GM12875 (cell line): ENCODE data around the gene NUDCD3.

Experiments used
- H3K4me3 ChIP-seq: one replicate; pipeline ENCODE4 v1.5.1; 2011; ENCODE audit warnings: low read depth, low read length, control low read depth
- CTCF ChIP-seq: IDR thresholded peaks from 2 replicates; pipeline ENCODE4 v1.5.1; 2011; ENCODE audit warnings: low read depth, mild to moderate bottlenecking, control low read depth, inconsistent platforms, low read length, moderate library complexity, borderline replicate concordance; ENCODE audit not compliant: insufficient read depth

The NUDCD3 gene

GRCh38 chr7:44489955-44490350 is 505 bp downstream of the NUDCD3 start:
- peak overlapping the region; percentile 98 for H3K4me3 ChIP-seq
- TF ChIP-seq CTCF: no peak

- no peak for TF ChIP-seq CTCF
Observed at GRCh38 chr7:44488955-44489354, 1.5 kb downstream of the NUDCD3 start.

GRCh38 chr7:44486693-44487092 is 3.8 kb downstream of the NUDCD3 start:
- no peak overlapping the region for H3K4me3 ChIP-seq
- TF ChIP-seq CTCF: no peak

More at GRCh38 chr7:44488955-44489354, 1.5 kb downstream of the NUDCD3 start:
- H3K4me3 ChIP-seq: peak overlapping the region; percentile 98

- no peak overlapping the region for H3K4me3 ChIP-seq
- no peak for TF ChIP-seq CTCF
Observed at GRCh38 chr7:44486001-44486400, 4.5 kb downstream of the NUDCD3 start.

- no peak overlapping the region for H3K4me3 ChIP-seq
- no peak for TF ChIP-seq CTCF
Observed at GRCh38 chr7:44484482-44485313, 5.8 kb downstream of the NUDCD3 start.

GRCh38 chr7:44482502-44483485 is 7.7 kb downstream of the NUDCD3 start:
- no peak for TF ChIP-seq CTCF
- no peak overlapping the region for H3K4me3 ChIP-seq
